GM12801 (cell line): ENCODE results near the gene PPP6R1.

ENCODE experiments used
- TF ChIP-seq, protein P1 (sequence below): IDR thresholded peaks from one replicate; pipeline ENCODE4 v1.5.1; 2011; ENCODE audit warnings: control low read depth; ENCODE audit not compliant: insufficient read length; ENCODE audit errors: extremely low read depth

PPP6R1 gene

DNA sequence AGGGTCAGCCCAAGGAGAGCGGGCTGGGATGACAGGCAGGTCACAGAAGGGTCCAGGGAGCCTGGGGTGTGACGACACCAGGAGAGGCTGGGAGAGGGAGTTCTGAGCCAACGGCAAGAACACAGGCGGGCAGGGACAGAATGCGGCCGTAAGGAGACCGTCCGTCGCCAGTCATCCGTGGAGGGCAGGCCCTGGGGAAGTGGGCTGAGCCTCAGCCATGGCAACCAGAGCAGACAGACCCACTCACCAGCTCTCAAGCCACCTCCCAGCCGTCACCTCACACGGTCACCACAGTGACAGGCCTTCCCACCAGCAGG is 26.6 kb downstream of the PPP6R1 start:
- TF ChIP-seq, protein P1, sequence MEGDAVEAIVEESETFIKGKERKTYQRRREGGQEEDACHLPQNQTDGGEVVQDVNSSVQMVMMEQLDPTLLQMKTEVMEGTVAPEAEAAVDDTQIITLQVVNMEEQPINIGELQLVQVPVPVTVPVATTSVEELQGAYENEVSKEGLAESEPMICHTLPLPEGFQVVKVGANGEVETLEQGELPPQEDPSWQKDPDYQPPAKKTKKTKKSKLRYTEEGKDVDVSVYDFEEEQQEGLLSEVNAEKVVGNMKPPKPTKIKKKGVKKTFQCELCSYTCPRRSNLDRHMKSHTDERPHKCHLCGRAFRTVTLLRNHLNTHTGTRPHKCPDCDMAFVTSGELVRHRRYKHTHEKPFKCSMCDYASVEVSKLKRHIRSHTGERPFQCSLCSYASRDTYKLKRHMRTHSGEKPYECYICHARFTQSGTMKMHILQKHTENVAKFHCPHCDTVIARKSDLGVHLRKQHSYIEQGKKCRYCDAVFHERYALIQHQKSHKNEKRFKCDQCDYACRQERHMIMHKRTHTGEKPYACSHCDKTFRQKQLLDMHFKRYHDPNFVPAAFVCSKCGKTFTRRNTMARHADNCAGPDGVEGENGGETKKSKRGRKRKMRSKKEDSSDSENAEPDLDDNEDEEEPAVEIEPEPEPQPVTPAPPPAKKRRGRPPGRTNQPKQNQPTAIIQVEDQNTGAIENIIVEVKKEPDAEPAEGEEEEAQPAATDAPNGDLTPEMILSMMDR = no peak

GRCh38 chr19:55231391-55232285 is 27.2 kb downstream of the PPP6R1 start:
- TF ChIP-seq, protein P1 = no peak

GRCh38 chr19:55230780-55231179 is 28.0 kb downstream of the PPP6R1 start:
- TF ChIP-seq, protein P1 = no peak

DNA sequence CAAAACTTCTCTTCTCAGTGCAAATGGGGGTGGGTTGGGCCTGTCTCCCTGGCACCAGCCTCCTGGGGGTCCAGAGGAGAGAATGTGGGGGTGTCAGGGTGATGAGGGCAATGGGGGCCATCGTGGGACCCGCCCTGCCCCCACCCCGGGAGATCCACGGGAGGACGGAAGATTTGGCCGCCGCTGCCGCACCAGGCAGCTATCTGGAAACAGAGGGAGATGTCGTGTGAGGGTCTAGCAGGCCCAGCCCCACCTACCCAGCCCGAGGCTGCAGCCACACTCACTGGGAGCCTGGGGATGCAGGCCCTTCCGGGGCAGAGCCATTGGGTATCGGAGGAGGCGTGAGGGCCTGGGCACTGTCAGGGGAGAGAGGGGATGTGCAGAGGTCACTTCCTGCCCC is 28.5 kb downstream of the PPP6R1 start:
- TF ChIP-seq, protein P1 = no peak

GRCh38 chr19:55229789-55230182 is 29.0 kb downstream of the PPP6R1 start:
- TF ChIP-seq, protein P1 = no peak

GRCh38 chr19:55229145-55229788 is 29.6 kb downstream of the PPP6R1 start:
- TF ChIP-seq, protein P1 = no peak

- TF ChIP-seq, protein P1 = no peak
Observed at GRCh38 chr19:55228403-55229031, 30.3 kb downstream of the PPP6R1 start, which contains the start of gene TMEM86B. Gene TMEM86B (minus strand): TSS chr19:55228763. CDS start chr19:55228741, 22 bp downstream.
